Ishikawa (cell line): Measurements from ENCODE around the gene HNF1B.

ENCODE experiments used
- CEBPB ChIP-seq: IDR thresholded peaks from 2 replicates; pipeline ENCODE4 v1.6.1; 2012
- CREB1 ChIP-seq: IDR thresholded peaks from 2 replicates; pipeline ENCODE4 v1.6.1; 2012; ENCODE audit warnings: low read depth
- EGR1 ChIP-seq: IDR thresholded peaks from 2 replicates; pipeline ENCODE4 v1.6.1; 2012
- EP300 ChIP-seq: IDR thresholded peaks from 2 replicates; pipeline ENCODE4 v1.6.1; 2012; ENCODE audit warnings: borderline replicate concordance
- FOXM1 ChIP-seq: IDR thresholded peaks from 2 replicates; pipeline ENCODE4 v1.6.1; 2012; ENCODE audit warnings: low read depth, borderline replicate concordance
- NFIC ChIP-seq: IDR thresholded peaks from 2 replicates; pipeline ENCODE4 v1.6.1; 2012
- RAD21 ChIP-seq: IDR thresholded peaks from 2 replicates; pipeline ENCODE4 v1.6.1; 2012; ENCODE audit warnings: low read depth
- TAF1 ChIP-seq: IDR thresholded peaks from 2 replicates; pipeline ENCODE4 v1.6.1; 2012; ENCODE audit warnings: low read depth, mild to moderate bottlenecking
- TCF12 ChIP-seq: IDR thresholded peaks from 2 replicates; pipeline ENCODE4 v1.6.1; 2012; ENCODE audit warnings: low read depth
- TEAD4 ChIP-seq: IDR thresholded peaks from 2 replicates; pipeline ENCODE4 v1.6.1; 2012
- YY1 ChIP-seq: IDR thresholded peaks from 2 replicates; pipeline ENCODE4 v1.6.1; 2012; ENCODE audit warnings: low read depth
- ZBTB7A ChIP-seq: IDR thresholded peaks from 2 replicates; pipeline ENCODE4 v1.6.1; 2012; ENCODE audit warnings: low read depth
- TF ChIP-seq, protein P1 (sequence below): IDR thresholded peaks from 2 replicates; pipeline ENCODE4 v1.6.1; 2012
- TF ChIP-seq, protein P2 (sequence below): IDR thresholded peaks from 2 replicates; pipeline ENCODE4 v1.6.1; 2012; ENCODE audit warnings: low read depth, mild to moderate bottlenecking
- TF ChIP-seq, protein P3 (sequence below): IDR thresholded peaks from 2 replicates; pipeline ENCODE4 v1.6.1; 2012

The HNF1B gene

DNA sequence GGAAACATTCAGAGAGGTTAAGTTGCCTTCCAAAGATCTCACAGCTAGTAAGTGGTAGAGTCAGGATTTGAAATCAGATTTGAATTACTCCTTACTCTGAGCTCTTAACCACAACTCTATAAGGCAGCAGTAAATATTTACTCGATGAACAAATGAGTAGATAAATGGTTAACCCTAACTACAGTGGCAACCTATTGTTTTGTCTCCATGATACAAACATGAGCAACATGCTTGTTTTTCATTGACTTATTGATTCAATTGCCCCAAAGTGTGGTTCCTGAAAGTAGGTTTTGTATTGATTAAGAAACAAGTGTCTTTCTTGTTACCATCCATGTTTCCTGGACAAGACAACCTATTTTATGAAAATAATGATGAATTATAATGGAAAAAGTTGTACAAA is 66.8 kb downstream of the HNF1B start:
- TF ChIP-seq YY1, result no peak
- TF ChIP-seq EGR1, result no peak
- TF ChIP-seq RAD21, result no peak
- no peak for TF ChIP-seq TEAD4
- TF ChIP-seq FOXM1, result no peak
- no peak for TF ChIP-seq EP300
- no peak for TF ChIP-seq TAF1
- TF ChIP-seq CREB1, result no peak
- TF ChIP-seq, protein P1, sequence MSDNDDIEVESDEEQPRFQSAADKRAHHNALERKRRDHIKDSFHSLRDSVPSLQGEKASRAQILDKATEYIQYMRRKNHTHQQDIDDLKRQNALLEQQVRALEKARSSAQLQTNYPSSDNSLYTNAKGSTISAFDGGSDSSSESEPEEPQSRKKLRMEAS, result no peak
- no peak for TF ChIP-seq CEBPB
- TF ChIP-seq NFIC, result no peak
- TF ChIP-seq, protein P2, sequence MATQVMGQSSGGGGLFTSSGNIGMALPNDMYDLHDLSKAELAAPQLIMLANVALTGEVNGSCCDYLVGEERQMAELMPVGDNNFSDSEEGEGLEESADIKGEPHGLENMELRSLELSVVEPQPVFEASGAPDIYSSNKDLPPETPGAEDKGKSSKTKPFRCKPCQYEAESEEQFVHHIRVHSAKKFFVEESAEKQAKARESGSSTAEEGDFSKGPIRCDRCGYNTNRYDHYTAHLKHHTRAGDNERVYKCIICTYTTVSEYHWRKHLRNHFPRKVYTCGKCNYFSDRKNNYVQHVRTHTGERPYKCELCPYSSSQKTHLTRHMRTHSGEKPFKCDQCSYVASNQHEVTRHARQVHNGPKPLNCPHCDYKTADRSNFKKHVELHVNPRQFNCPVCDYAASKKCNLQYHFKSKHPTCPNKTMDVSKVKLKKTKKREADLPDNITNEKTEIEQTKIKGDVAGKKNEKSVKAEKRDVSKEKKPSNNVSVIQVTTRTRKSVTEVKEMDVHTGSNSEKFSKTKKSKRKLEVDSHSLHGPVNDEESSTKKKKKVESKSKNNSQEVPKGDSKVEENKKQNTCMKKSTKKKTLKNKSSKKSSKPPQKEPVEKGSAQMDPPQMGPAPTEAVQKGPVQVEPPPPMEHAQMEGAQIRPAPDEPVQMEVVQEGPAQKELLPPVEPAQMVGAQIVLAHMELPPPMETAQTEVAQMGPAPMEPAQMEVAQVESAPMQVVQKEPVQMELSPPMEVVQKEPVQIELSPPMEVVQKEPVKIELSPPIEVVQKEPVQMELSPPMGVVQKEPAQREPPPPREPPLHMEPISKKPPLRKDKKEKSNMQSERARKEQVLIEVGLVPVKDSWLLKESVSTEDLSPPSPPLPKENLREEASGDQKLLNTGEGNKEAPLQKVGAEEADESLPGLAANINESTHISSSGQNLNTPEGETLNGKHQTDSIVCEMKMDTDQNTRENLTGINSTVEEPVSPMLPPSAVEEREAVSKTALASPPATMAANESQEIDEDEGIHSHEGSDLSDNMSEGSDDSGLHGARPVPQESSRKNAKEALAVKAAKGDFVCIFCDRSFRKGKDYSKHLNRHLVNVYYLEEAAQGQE, result no peak
- no peak for TF ChIP-seq ZBTB7A
- TF ChIP-seq, protein P3, sequence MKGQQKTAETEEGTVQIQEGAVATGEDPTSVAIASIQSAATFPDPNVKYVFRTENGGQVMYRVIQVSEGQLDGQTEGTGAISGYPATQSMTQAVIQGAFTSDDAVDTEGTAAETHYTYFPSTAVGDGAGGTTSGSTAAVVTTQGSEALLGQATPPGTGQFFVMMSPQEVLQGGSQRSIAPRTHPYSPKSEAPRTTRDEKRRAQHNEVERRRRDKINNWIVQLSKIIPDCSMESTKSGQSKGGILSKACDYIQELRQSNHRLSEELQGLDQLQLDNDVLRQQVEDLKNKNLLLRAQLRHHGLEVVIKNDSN, result no peak
- TF ChIP-seq TCF12, result no peak

DNA sequence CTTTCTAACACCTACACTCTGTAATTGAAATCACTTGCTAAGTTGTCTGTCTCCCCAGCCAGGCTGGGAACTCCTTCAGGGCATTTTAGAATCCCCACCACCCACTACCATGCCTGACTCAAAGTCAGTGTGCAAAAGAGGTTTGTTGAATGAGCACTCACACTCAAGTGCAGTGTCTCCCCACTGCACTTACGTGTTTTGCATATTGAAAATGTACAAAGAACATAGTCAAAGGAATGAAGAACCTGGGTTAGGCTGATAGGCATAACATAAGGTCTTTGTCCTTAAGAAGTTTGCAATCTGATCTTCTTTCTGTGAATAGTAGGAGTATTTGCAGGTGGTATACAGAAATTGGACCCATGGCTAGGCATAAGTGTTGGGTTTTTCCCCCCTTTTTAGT is 67.8 kb downstream of the HNF1B start:
- no peak for TF ChIP-seq ZBTB7A
- no peak for TF ChIP-seq CEBPB

DNA sequence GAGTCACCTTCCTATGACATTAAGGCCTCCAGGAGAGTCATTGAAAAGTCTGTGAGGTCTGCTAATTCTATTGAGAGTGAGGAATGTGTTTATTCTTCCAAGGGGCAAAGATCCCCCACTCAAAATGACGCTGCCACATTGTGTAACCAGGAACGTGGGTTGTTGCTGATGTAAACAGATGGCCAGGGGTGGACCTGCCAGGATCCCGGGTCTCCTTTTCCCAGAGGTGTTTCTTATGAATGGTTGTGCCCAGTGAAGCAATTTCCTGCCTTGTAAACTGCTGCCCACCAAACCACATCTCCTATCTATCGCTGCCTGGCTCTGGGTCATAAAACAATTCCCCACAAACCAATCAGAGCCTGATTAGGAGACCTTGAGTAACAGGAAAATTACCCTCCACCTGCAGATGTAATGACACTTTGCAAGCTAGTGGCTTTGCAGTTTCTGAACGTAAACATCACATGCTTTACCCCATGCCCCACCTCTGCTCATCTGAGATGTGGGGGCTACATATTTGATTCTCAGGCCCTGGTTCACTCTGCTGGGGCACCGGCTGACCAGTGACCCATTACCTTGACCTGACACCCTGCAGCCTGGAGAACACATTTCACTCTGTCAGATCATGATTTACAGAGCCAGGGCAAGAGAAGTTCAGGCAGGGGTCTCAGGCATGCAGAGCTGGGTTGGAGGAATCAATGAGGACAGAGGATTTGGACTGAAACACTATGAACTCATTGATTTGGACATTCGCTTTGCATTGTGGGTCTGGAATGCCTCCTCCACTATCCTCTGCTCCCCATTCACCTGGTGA is 68.5 kb downstream of the HNF1B start:
- TF ChIP-seq CEBPB (no peak), TAF1 (no peak), FOXM1 (no peak), TCF12 (no peak), NFIC (no peak), EGR1 (no peak), EP300 (no peak), TEAD4 (no peak), YY1 (no peak), ZBTB7A (no peak), RAD21 (no peak), CREB1 (no peak)
- TF ChIP-seq, protein P3, result no peak
- TF ChIP-seq, protein P1, result no peak
- TF ChIP-seq, protein P2, result no peak

DNA sequence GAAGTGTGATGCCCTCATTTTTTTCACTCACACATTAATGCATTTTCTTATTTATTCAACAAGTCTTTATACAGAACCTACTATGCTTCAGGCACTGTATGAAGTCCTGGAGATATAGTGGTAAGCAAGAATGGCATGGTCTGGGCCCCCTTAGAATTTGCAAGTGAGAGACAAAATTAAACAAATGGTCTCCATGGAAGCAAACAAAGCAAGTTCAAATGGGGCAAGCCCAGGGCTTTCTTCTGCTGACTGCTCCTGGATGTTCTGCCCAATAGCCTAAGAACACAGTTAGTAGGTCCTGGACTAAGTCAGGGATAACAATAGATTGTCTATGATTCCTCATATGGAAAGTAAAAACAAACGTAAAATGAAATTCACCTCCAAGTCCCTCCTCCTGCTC is 70.3 kb downstream of the HNF1B start:
- no peak for TF ChIP-seq ZBTB7A
- TF ChIP-seq TEAD4, result no peak
- TF ChIP-seq, protein P1, result no peak
- TF ChIP-seq NFIC, result no peak

DNA sequence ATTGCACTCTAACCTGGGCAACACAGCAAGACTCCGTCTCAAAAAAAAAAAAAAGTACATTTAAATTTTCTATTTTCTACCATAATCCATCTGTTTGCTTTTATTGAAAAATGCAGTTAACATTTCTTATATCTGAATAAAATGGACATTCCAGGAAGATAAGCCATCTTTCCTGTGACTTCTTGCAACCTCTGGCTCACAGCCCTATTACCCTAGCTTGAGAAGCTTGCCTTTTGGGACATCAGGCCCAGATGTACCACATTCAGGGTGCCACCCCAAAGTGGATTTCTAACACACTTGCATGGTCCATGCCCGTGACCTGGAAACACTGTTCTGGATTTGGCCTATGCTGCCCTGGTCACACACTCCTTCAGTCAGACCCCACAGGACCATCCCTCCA is 71.5 kb downstream of the HNF1B start:
- TF ChIP-seq CEBPB (no peak), YY1 (no peak)
- TF ChIP-seq, protein P1, result no peak

DNA sequence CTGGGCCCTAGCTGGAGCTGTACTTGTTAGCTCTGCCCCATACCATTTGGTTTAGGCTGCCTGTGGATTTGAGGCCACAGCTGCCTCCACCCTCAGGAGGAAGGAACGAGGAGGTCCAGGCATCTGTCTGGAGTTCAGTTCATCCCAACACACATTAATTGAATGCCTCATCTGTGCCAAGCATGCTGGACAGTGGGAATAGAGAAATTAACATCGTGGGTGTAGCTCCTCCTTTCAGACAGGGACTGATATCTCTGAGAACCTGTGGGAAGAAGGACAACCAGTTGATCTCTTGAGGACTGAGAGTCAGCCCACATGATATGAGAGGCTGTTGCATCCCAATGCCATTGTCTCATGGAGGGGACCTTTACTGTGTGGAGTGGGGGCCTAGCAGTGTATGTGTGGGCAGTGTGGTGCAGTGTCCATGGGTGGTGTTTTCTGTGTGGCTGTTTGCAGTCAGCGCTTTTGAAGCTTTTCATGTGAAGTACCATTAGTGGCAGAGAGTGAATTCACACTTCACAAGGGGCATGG is 72.2 kb downstream of the HNF1B start:
- no peak for TF ChIP-seq CREB1
- no peak for TF ChIP-seq EP300
- TF ChIP-seq, protein P3, result no peak
